Measurements from ENCODE around the gene BICRAL.

Gene BICRAL

DNA sequence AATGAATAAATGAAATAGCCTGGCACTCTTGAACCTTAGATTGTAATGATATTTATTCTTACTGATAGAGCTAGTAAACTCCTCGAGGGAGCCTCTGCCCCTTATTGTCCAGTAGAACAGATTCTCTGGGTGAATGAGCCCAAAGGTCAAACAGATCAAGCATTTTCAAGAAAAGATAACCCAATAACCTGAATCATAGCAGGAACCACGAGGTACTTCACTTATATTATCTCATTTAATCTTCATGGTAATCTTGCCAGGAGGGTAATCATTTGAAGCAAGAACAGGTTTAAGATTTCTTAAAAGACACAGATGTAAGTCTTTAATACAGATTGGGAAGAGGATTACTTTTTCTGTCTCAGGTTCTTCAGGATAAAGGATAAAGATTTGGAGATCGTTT lies 18.9 kb upstream of the BICRAL start:
- no peak for DNase-seq

DNA sequence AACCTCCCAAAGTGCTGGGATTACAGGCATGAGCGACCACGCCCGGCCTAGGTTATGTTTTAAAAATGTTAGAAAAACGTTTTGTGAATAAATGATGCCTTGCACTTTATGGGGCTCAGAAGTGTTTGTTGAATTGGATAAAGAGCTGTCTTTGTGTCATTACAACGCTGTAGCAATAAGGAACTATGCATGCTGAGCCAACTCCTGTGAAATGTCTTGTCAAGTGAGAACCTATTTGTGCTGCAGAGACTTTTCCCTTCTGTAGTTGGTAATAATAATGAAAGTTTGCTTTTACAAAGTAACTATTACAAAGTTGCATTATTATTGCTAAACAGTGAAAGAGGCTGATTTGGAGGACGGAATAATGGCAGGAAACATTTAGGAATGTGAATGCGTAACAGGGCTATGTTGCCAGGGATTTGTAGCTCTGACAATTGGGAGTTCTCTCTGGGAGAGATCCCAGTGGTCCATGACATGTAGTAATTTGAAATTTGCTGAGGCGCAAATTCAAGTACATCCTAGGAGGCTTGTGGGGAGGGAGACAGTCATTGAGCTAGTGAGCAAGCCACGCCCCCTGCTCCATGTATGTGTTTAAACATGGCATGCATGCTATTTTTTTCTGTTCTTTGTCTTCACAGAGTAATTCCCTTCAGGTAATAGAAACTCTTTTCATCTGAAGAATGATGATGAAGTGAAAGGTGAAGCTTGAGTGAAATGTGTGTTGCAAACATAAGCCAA lies 16.8 kb upstream of the BICRAL start:
- no peak for DNase-seq

- no peak for DNase-seq
Measured at GRCh38 chr6:42766163-42766670, 15.6 kb upstream of the BICRAL start.

DNA sequence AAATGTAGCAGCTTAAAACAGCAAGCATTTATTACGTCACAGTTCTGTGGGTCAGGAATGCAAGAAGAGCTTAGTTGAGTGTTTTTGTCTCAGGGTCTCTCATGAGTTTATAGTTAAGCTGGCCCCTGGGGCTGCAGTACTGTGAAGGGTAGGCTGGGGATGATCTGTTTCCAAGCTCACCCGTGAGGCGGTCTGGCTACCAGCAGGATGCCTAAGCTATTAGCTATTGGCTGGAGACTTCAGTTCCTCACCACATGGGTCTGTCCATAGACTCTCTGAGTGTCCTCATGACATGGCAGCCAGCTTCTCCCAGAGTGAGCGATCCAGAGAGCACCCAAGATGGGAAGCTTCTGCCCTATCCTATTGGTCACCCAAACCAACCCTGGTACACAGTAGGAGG lies 12.8 kb upstream of the BICRAL start:
- DNase-seq: no peak

- DNase-seq: no peak
Measured at GRCh38 chr6:42769836-42770235, 12.0 kb upstream of the BICRAL start.

- DNase-seq: peak; percentile 65 to 72
Measured at GRCh38 chr6:42771741-42772100, 10.1 kb upstream of the BICRAL start.

DNA sequence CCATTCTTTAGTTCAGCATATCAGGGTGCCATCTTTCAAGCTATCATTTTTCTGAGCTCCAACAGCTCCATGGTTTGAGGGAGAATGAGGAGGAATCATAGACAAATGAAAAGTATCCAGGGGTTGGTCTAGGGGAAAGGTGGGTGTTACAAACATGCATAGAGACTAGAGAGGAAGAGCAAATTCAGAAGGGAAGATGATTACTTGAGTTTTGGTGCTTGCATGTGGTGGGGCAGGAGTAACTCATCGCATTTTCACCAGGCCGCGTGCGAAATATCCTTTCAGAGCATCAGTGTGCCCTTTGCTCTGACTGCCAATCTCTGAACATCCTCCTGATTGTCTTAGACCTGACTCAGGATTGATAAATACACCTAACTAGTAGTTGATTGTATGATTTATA lies 7.7 kb upstream of the BICRAL start:
- peak in 1 of 2 donors; percentile 24 for DNase-seq

- peak; percentile 69 to 78 for DNase-seq
Measured at GRCh38 chr6:42774821-42775487, 6.9 kb upstream of the BICRAL start.

- DNase-seq: no peak
Measured at GRCh38 chr6:42777126-42777822, 4.6 kb upstream of the BICRAL start.

GRCh38 chr6:42778122-42778521 lies 3.7 kb upstream of the BICRAL start:
- DNase-seq: no peak

GRCh38 chr6:42779521-42779920 lies 2.3 kb upstream of the BICRAL start:
- no peak for DNase-seq

DNA sequence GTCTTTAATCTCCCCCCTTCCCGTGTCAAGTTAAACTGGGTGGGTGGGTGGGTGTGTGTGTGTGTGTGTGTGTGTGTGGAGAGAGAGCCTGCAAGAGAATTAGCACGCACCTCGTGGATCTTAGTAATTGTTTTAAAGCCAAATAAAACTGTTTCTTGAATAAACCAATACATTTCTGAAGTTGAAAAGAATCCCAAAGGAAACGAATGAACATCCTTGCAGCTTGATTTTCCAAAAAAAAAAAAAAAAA lies 381 bp upstream of the BICRAL start:
- DNase-seq: no peak

DNA sequence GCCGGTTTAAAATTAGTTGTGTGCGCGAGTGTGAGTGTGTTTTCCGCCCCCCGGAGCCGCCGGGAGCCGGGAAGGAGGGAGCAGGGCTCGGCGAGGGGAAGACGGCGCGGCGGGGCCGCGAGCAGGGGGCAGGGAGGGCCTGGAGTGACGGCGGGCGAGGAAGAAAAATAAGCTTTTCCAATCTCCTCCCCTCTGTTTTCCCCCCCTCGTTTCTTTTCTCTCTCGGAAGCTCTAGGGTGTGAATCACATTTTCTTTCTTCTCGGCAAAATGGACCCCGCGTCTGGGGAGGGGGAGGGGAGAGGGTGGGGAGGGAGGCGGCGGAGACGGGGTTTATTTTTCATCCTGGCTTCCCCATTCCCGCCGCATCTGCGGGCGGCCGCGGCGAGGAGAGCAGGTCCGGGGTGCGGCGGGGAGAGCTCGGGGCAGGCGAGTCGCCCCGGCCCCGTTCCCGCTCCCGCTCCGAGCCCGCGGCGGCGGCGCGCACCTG lies 881 bp downstream of the BICRAL start:
- peak; percentile 83 to 86 for DNase-seq

DNA sequence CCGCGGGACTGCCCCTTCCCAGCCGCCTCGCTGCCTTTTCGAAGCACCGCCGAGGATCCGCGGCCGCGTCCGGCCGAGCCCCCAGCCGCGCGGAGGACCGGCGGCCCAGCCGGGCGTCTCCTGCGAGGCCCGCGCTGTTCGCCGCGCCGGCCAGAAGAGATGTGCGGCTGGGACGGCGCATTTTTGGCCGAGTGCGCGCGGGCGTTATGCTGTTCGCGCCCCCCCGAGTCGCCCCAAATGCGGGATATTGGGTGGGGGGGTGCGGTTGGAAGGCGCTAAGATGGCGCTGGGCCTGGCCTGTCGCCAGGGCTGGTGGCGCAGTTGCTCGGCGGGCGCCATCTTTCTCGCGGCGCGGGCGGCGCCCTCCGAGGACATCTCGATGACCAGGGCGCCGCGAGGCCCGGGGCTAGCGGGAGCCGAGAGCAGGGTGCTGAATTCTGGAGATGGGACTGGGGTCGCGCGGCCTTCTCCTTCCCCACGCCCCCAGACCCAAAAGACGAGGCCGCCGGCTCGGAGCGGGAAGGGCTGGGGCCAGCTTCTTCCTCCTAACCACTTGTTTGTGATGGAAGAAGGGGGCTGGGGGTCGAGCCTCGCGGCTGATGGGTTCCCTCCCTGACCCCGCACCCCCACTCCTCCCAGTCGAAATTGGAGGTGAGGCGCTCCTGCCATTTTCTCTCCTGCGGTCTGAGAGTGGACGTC lies 1.5 kb downstream of the BICRAL start:
- DNase-seq: peak; percentile 85

DNA sequence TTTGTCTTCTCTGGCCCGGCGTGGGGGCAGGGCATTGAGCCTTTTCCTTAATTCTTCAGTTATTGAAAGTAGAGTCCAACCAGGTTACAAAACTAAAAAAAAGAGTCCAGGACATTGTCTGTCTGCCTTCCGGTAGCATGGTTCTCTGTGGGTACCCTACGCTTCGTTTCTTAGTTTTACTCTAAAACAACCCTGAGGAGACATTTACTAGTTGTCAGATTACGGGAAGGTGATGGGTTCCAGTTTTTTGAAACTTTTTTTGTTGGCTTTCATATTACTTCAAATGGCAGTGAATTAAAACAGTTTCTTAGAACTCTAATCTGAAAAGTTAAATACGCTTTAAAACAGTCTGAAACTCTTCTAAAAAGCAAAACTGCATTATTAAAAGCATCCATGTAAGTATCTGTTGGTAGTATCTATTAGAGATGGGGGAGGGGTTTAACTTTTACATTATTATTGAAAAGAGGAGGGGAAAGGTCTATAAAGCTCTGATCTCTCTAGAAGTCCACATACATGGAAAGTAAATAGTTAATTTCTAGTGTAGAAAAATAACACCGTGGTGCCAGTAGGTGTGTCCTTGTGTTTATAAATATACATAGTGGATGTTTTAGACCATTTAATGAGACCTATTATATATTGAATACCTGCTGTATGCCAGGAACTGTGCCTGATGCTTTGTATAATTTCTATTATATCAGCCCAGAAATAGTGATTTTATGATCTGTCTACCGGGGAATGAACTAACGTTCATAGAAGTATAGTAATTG lies 2.2 kb downstream of the BICRAL start:
- peak in 1 of 2 donors; percentile 59 for DNase-seq

GRCh38 chr6:42784717-42785498 lies 3.1 kb downstream of the BICRAL start:
- no peak for DNase-seq

GRCh38 chr6:42786525-42786985 lies 4.7 kb downstream of the BICRAL start:
- no peak for DNase-seq

GRCh38 chr6:42787063-42787472 lies 5.2 kb downstream of the BICRAL start:
- no peak for DNase-seq

GRCh38 chr6:42788671-42789070 lies 6.8 kb downstream of the BICRAL start:
- no peak for DNase-seq

DNA sequence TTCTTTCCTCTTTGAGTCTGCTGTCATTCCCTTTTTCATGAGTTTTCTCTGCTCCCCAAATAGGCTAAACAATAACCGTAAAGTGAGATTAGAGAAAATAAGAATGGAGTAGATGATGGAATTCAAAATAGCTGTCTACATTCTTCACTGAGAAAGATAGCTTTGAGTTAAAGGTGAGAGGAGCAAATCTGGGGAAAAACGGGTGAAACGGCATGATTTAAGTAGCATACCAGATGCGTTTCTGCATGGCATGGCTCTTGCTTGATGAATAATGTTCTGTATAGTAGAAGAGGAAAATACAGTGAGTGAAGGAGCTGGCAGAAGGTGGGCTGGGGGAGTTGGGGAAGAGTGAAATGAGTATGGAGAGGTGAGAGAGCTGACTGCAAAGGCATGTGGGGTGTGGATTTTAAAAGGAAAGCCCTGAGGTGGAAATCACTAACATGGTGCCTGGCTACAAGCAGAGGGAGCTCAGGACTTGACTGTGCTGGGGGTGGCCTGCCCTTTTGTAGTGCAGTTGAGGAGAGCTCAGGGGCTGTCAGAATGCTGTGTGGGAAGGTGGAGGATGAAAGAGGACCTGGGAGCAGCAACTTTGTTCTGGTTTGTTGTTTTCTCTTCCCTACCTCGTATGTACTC lies 8.8 kb downstream of the BICRAL start:
- no peak for DNase-seq

GRCh38 chr6:42791706-42792320 lies 10.0 kb downstream of the BICRAL start:
- no peak for DNase-seq

Measured in CD4-positive, alpha-beta T cell treated with Interleukin-1 beta for 1 hour (primary cell).